Cardiac fibroblast (primary cell): ENCODE results near the gene AGTRAP.

Source experiments
- DNase-seq, 2 donors: peaks; one replicate each; pipeline versions ENCODE4 v3.0.0 to v3.0.0-alpha.2; 2010; ENCODE audit warnings: low read depth in 2 of 2
- H3K4me3 ChIP-seq, 2 donors: replicated peaks in 1 of 2; 1 replicate in 1 of 2; 2 replicates in 1 of 2; pipeline ENCODE4 v1.5.1; 2011; ENCODE audit warnings: low read depth in 2 of 2, low read length in 2 of 2, mild to moderate bottlenecking in 2 of 2, moderate library complexity in 1 of 2
- CTCF ChIP-seq: IDR thresholded peaks from one replicate; pipeline ENCODE4 v1.5.1; 2011; ENCODE audit warnings: low read depth, mild to moderate bottlenecking, low read length, inconsistent platforms

AGTRAP gene

GRCh38 chr1:11748294-11749202 is 12.6 kb downstream of the AGTRAP start:
- no peak overlapping the region for H3K4me3 ChIP-seq
- TF ChIP-seq CTCF = no peak
- no peak for DNase-seq

DNA sequence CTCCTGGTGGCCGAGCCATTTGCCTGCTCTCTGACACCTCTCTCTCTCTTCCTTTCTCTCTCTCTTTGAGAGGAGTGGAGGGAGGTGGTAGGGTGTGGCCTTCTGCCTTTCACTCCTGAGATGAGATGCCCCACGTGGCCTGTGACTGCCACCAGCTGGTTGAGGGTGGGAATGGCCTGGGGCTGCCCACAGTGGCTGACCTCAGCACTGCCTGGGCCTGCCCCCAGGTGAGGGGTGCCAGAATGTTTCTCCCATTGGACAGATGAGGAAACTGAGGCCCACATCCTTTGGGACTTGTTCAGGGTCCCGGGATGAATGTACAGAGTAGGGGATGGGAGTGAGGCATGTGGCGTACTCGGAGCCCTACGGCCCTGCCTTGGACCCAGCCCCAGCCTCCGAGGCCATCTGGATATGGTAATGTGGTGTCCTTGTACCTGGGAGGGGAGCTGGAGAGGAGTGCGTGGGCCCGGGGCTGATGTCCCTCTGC is 13.3 kb downstream of the AGTRAP start:
- H3K4me3 ChIP-seq = no peak overlapping the region
- TF ChIP-seq CTCF = peak; percentile 45
- DNase-seq = peak; percentile 27 to 43

GRCh38 chr1:11749996-11750395 is 14.1 kb downstream of the AGTRAP start:
- no peak for TF ChIP-seq CTCF

DNA sequence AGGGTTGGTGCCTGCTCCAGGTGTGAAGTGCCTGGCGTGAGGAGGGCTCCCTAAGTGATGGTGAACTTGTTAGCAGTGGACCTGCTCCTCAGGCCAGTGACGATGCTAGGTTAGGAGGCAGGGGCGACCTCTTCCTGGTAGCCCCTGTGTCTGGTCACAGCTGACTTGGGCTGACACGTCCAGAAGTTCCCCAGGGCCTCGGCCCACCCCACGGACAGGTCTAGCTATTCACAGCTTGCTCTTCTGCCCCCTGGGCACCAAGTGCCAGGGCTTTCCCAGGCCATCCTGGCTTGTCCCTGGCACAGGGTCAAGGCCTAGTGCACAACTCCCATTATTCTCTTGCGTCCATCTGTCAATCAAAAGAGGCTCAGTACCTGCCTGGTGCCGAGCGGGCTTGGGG is 15.2 kb downstream of the AGTRAP start:
- no peak for DNase-seq
- no peak overlapping the region for H3K4me3 ChIP-seq
- no peak for TF ChIP-seq CTCF

More at GRCh38 chr1:11749996-11750395, 14.1 kb downstream of the AGTRAP start:
- DNase-seq = no peak
- no peak overlapping the region for H3K4me3 ChIP-seq

DNA sequence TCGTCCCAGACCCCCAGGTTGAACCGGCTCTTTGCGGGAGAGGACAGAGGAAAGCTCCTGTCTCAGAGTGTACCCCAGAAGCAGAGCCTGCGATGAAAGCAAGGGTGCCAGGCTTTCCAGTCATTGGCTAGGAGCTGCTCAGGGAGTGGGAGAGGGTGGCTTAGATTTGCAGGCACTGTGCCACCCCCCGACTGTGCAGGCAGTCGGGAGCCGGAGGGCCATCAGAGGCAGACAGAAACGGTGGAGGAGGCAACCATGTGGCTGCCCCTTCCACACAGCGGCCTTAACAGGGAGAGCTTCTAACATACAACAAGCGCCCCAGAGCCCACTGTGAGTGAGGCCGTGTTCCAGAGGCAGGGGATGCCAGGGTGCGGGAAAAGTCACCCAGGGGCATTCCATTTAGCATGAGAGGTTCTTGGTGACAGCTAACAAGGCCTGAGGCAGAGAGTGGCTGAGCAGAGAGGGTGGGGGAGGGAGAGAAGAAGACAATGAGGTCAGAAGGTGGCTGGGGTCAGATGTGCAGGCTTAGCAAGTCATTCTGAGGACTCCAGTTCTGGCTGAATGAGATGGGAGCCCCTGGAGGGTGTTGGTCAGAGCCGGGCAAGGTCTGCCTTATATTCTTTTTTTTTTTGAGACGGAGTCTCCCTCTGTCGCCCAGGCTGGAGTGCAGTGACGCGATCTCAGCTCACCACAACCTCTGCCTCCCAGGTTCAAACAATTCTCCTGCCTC is 16.6 kb downstream of the AGTRAP start:
- TF ChIP-seq CTCF = no peak
- no peak for DNase-seq

DNA sequence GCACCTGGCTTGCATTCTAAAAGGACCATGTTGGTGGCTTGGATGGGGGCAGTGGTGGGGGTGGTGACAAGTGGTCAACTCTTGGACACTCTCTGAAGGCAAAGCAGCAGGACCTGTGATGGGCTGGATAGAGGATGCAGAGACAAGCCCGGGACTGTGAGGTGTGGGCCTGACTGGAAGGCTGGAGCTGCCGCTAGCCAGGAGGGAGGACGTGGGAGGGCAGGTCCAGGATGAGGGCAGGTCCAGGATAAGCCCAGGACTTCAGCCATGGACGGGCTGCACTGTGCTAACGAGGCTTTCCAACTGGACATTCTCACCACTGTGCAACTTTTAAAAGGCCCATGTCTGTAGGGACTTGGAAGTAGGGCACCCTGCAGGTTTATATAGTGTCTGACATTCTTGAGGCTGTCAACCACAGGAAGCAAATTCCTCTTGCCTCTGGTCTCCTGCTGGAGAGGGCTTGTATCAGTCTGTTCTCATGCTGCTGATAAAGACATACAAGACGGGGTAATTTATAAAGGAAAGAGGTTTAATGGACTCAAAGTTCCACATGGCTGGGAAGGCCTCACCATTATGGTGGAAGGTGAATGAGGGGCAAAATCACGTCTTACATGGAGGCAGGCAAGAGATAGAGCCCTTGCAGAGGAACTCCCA is 17.7 kb downstream of the AGTRAP start:
- no peak for TF ChIP-seq CTCF
- H3K4me3 ChIP-seq = no peak overlapping the region
- DNase-seq = peak in 1 of 2 donors; percentile 42

More for the DNA sequence above, 16.6 kb downstream of the AGTRAP start:
- no peak overlapping the region for H3K4me3 ChIP-seq
